ENCODE data around the gene CADPS. TPM values are rescaled to one million over a fixed set of nuclear protein-coding genes. Genes with fewer than 3 reads are reported as not detected.

CADPS gene
- total and polyA plus RNA-seq, 11 donors: 3.6 to 37.8 (median 12.9) TPM

DNA sequence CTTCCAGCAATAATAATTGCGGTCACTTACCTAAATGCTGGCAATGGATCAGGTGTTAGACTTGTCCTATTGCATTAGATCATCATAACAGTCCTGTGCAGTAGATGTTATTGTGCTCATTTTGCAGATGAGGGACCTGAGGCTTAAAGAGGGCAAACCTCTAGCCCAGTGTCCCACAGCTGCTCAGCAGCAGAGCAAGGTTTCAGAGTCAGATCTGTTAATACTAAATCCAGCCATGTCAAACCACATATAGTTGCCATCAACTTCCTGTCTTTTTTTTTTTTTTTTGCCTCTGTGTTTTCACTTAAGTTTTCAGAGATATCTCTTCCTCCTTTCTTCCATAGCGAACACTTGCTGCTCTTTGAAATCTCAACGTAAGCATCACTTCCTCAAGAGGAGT is 514.0 kb downstream of the CADPS start:
- ATAC-seq (no peak), DNase-seq (no peak)
- Histone ChIP-seq H3K4me1 (no peaks in the 10 kb centered on the region), H3K4me3 (no peak overlapping the region), H3K36me3 (no peaks in the 10 kb centered on the region), H3K27ac (no peak overlapping the region), H3K27me3 (peaks cover 0 to 64% (median 16%) of the 10 kb centered on the region in 9 donors), H3K9me3 (no peaks in the 10 kb centered on the region)
- intact Hi-C loops (cut with DNase I): no loop called here
- WGBS, 4 donors: 81 to 88% (median 84%) methylated on average over 3 of the region's 3 CpGs
- TF ChIP-seq, protein P1, sequence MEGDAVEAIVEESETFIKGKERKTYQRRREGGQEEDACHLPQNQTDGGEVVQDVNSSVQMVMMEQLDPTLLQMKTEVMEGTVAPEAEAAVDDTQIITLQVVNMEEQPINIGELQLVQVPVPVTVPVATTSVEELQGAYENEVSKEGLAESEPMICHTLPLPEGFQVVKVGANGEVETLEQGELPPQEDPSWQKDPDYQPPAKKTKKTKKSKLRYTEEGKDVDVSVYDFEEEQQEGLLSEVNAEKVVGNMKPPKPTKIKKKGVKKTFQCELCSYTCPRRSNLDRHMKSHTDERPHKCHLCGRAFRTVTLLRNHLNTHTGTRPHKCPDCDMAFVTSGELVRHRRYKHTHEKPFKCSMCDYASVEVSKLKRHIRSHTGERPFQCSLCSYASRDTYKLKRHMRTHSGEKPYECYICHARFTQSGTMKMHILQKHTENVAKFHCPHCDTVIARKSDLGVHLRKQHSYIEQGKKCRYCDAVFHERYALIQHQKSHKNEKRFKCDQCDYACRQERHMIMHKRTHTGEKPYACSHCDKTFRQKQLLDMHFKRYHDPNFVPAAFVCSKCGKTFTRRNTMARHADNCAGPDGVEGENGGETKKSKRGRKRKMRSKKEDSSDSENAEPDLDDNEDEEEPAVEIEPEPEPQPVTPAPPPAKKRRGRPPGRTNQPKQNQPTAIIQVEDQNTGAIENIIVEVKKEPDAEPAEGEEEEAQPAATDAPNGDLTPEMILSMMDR (IDR thresholded peaks at IDR 0.05): no peak
- TF ChIP-seq POLR2A (IDR thresholded peaks at IDR 0.05): no peak

DNA sequence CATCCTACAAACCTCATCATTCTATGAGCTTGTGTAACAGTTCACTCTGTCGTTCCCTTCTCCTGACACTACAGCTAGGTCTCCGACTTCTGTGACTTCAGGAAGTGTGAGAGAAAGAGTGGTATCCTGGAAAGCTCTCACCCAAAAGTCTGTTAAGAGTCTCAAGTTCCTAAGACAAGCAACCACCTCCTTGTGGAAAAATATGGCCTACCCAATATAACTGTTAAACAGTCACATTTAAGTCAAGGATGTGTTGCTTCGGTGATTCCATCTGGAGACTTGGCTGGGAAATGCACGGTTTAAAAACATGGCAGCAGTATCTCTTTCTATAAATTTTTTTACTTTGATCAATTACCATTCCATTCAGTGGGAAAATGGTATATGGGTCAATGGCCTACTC is 515.7 kb downstream of the CADPS start:
- Histone ChIP-seq H3K27ac (no peak overlapping the region), H3K4me3 (no peak overlapping the region), H3K9me3 (no peaks in the 10 kb centered on the region), H3K27me3 (peaks cover 0 to 61% (median 4%) of the 10 kb centered on the region in 9 donors), H3K36me3 (no peaks in the 10 kb centered on the region), H3K4me1 (no peaks in the 10 kb centered on the region)
- ATAC-seq (no peak), DNase-seq (no peak)
- WGBS, 4 donors: 73 to 85% (median 81%) methylated on average over 4 of the region's 4 CpGs
- intact Hi-C loops (cut with DNase I): no loop called here
- TF ChIP-seq POLR2A (IDR thresholded peaks at IDR 0.05): no peak
- TF ChIP-seq, protein P1 (IDR thresholded peaks at IDR 0.05): no peak

DNA sequence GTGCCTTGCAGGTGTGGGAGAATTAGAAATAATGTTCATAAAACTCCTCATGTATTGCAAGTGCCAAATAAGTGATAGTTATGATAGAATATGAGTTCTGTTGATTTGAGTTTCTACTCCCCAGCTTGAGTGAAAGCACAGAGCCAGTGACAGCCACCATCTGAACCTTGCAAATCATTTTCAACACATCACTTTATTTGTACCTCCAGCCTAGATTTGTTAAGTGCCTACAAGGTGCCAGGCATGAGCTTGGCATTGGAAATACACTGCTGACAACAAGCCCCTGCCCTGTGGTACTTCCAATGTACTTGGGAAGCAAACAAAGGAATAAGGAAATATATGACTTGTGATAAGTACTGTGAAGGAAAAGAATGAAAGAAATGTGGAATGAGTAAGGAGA is 518.9 kb downstream of the CADPS start:
- Histone ChIP-seq H3K27me3 (peaks cover 0 to 51% (median 13%) of the 10 kb centered on the region in 9 donors), H3K9me3 (no peaks in the 10 kb centered on the region), H3K36me3 (no peaks in the 10 kb centered on the region), H3K4me3 (no peak overlapping the region), H3K4me1 (no peaks in the 10 kb centered on the region), H3K27ac (no peak overlapping the region)
- DNase-seq (no peak), ATAC-seq (no peak)
- intact Hi-C loops (cut with DNase I): no loop called here
- no peak for TF ChIP-seq POLR2A (IDR thresholded peaks at IDR 0.05)
- TF ChIP-seq, protein P1 (IDR thresholded peaks at IDR 0.05): no peak

DNA sequence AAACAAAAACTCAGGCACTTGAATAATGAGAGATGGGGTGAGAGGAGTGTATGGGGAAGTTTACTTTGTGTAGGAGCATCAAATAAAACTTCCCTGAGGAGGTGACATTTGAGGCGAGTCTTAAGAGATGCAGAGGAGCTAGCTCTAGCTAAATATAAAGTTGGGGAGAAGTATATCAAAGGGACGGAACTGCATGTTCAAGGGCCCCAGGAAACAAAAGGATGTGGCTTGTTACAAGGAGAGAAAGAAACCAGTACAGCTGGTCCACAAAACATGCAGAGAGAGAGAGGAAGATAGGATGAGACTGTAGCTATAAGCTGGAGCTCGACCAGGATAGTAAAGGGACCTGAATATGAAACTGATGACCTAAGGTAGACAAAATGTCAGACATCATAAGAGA is 519.5 kb downstream of the CADPS start:
- Histone ChIP-seq H3K4me3 (no peak overlapping the region), H3K27me3 (peaks cover 0 to 51% (median 13%) of the 10 kb centered on the region in 9 donors), H3K27ac (no peak overlapping the region), H3K9me3 (no peaks in the 10 kb centered on the region), H3K36me3 (no peaks in the 10 kb centered on the region), H3K4me1 (no peaks in the 10 kb centered on the region)
- WGBS, 4 donors: 71 to 79% (median 73%) methylated on average over 3 of the region's 3 CpGs
- no peak for DNase-seq
- no peak for ATAC-seq
- TF ChIP-seq POLR2A (IDR thresholded peaks at IDR 0.05): no peak
- TF ChIP-seq, protein P1 (IDR thresholded peaks at IDR 0.05): no peak
- intact Hi-C loops (cut with DNase I): no loop called here
